Measurements from ENCODE around the gene PTPRN2.

PTPRN2 gene

GRCh38 chr7:157817433-157817832, 770.2 kb downstream of the PTPRN2 start:
- TF ChIP-seq GATA3 (IDR thresholded peaks at IDR 0.05; ENCODE audit: low read depth, low read length), result no peak
- TF ChIP-seq GATA2 (IDR thresholded peaks at IDR 0.05; ENCODE audit: low read depth, low read length), result no peak

GRCh38 chr7:157816526-157817250, 770.9 kb downstream of the PTPRN2 start:
- TF ChIP-seq GATA2 (IDR thresholded peaks at IDR 0.05; ENCODE audit: low read depth, low read length) (no peak), GATA3 (IDR thresholded peaks at IDR 0.05; ENCODE audit: low read depth, low read length) (no peak)

- TF ChIP-seq GATA3 (IDR thresholded peaks at IDR 0.05; ENCODE audit: low read depth, low read length) (no peak), GATA2 (IDR thresholded peaks at IDR 0.05; ENCODE audit: low read depth, low read length) (no peak)
These were observed 771.5 kb downstream of the PTPRN2 start for GRCh38 chr7:157816086-157816485.

- no peak for TF ChIP-seq GATA2 (IDR thresholded peaks at IDR 0.05; ENCODE audit: low read depth, low read length)
- no peak for TF ChIP-seq GATA3 (IDR thresholded peaks at IDR 0.05; ENCODE audit: low read depth, low read length)
These were observed 772.0 kb downstream of the PTPRN2 start for GRCh38 chr7:157815706-157816022.

GRCh38 chr7:157814931-157815705, 772.5 kb downstream of the PTPRN2 start:
- no peak for TF ChIP-seq GATA2 (IDR thresholded peaks at IDR 0.05; ENCODE audit: low read depth, low read length)
- no peak for TF ChIP-seq GATA3 (IDR thresholded peaks at IDR 0.05; ENCODE audit: low read depth, low read length)

- no peak for TF ChIP-seq GATA2 (IDR thresholded peaks at IDR 0.05; ENCODE audit: low read depth, low read length)
- TF ChIP-seq GATA3 (IDR thresholded peaks at IDR 0.05; ENCODE audit: low read depth, low read length), result no peak
These were observed 773.6 kb downstream of the PTPRN2 start for GRCh38 chr7:157813741-157814661.

GRCh38 chr7:157813053-157813452, 774.6 kb downstream of the PTPRN2 start:
- TF ChIP-seq GATA2 (IDR thresholded peaks at IDR 0.05; ENCODE audit: low read depth, low read length) (no peak), GATA3 (IDR thresholded peaks at IDR 0.05; ENCODE audit: low read depth, low read length) (no peak)

- TF ChIP-seq GATA2 (IDR thresholded peaks at IDR 0.05; ENCODE audit: low read depth, low read length) (no peak), GATA3 (IDR thresholded peaks at IDR 0.05; ENCODE audit: low read depth, low read length) (no peak)
These were observed 775.7 kb downstream of the PTPRN2 start for GRCh38 chr7:157811946-157812345.

GRCh38 chr7:157809863-157810851, 777.5 kb downstream of the PTPRN2 start:
- TF ChIP-seq GATA2 (IDR thresholded peaks at IDR 0.05; ENCODE audit: low read depth, low read length) (no peak), GATA3 (IDR thresholded peaks at IDR 0.05; ENCODE audit: low read depth, low read length) (no peak)

- no peak for TF ChIP-seq GATA2 (IDR thresholded peaks at IDR 0.05; ENCODE audit: low read depth, low read length)
- TF ChIP-seq GATA3 (IDR thresholded peaks at IDR 0.05; ENCODE audit: low read depth, low read length), result no peak
These were observed 778.3 kb downstream of the PTPRN2 start for GRCh38 chr7:157809154-157809862.

- no peak for TF ChIP-seq GATA3 (IDR thresholded peaks at IDR 0.05; ENCODE audit: low read depth, low read length)
- TF ChIP-seq GATA2 (IDR thresholded peaks at IDR 0.05; ENCODE audit: low read depth, low read length), result no peak
These were observed 779.6 kb downstream of the PTPRN2 start for GRCh38 chr7:157808042-157808441.

GRCh38 chr7:157807510-157807909, 780.1 kb downstream of the PTPRN2 start:
- TF ChIP-seq GATA3 (IDR thresholded peaks at IDR 0.05; ENCODE audit: low read depth, low read length), result no peak
- no peak for TF ChIP-seq GATA2 (IDR thresholded peaks at IDR 0.05; ENCODE audit: low read depth, low read length)

Measured in SH-SY5Y (cell line).